ENCODE data around the gene EPHB1.

- TF ChIP-seq CTCF (conservative IDR thresholded peaks at IDR 0.05) = 0 out of 2 replicates have a peak, but pooled peaks have one; percentile 8
- TF ChIP-seq ZFX (IDR thresholded peaks at IDR 0.05) = no peak
These were observed 91.0 kb downstream of the EPHB1 start for GRCh38 chr3:134885877-134886621.

All from C4-2B (cell line).